Kidney (tissue), 14 donors: ENCODE results near the gene NUFIP1. TPM values are rescaled to one million over a fixed set of nuclear protein-coding genes. Genes with fewer than 3 reads are reported as not detected.

Source experiments
- DNase-seq, 5 donors: peaks; one replicate each; pipeline ENCODE4 v3.0.0-alpha.2; 2013 to 2020
- FAIRE-seq: peaks from 2 replicates; lab custom pipeline; 2012; peaks lifted over from hg19 to GRCh38; lab: Jason Lieb, UNC
- H3K27ac ChIP-seq, 2 donors: one replicate each; pipeline ENCODE4 v1.7.0; 2013; ENCODE audit warnings: low read depth in 2 of 2, low read length in 2 of 2, inconsistent platforms in 1 of 2
- H3K27me3 ChIP-seq: one replicate; pipeline ENCODE4 v1.7.1; 2013; ENCODE audit warnings: low read length, inconsistent platforms; ENCODE audit not compliant: control insufficient read depth, insufficient read depth
- H3K36me3 ChIP-seq, 3 donors: one replicate each; pipeline versions ENCODE4 v1.7.0 to v1.7.1; 2013; ENCODE audit warnings: low read length in 3 of 3, control low read depth in 1 of 3, inconsistent platforms in 1 of 3; ENCODE audit not compliant: insufficient read depth in 3 of 3, control insufficient read depth in 2 of 3
- H3K4me1 ChIP-seq, 3 donors: one replicate each; pipeline versions ENCODE4 v1.7.0 to v1.7.1; 2013; ENCODE audit warnings: low read length in 3 of 3, inconsistent platforms in 1 of 3, low read depth in 1 of 3; ENCODE audit not compliant: control insufficient read depth in 2 of 3, insufficient read depth in 2 of 3
- H3K4me3 ChIP-seq, 3 donors: one replicate each; pipeline versions ENCODE4 v1.7.0 to v1.8.1; 2013; ENCODE audit warnings: low read length in 3 of 3, control low read depth in 1 of 3, inconsistent platforms in 1 of 3
- H3K9ac ChIP-seq, 3 donors: one replicate each; pipeline versions ENCODE4 v1.7.0 to v1.7.1; 2013; ENCODE audit warnings: low read length in 3 of 3, control low read depth in 1 of 3, inconsistent platforms in 1 of 3
- H3K9me3 ChIP-seq, 3 donors: one replicate each; pipeline versions ENCODE4 v1.7.0 to v1.7.1; 2013; ENCODE audit warnings: low read length in 3 of 3, control low read depth in 1 of 3, inconsistent platforms in 1 of 3; ENCODE audit not compliant: control insufficient read depth in 2 of 3, insufficient read depth in 1 of 3
- intact Hi-C: fragments of 100-400 bp; cut with DNase I; formaldehyde crosslinking; loops from one replicate; pipeline ENCODE4 v1.11.1; 2022
- polyA plus RNA-seq: library from polyadenylated mRNA; stranded (reverse); fragments of 350-450 nt; fragmentation: Illumina TruSeq; extraction: RNeasy Lipid Tissue Mini Kit (QIAGEN cat#74804); gene quantifications from one replicate; pipeline ENCODE4 v1.2.3, GENCODE V29; 2014; ENCODE audit warnings: low read depth, low replicate concordance; ENCODE audit not compliant: insufficient read depth
- total RNA-seq: library from RNA; stranded (reverse); fragmentation: NEBNext Ultra II Directional; extraction: Animal tissue kit (Norgen Biotek cat#: 25700); gene quantifications from one replicate; pipeline ENCODE4 v1.2.1, GENCODE V29; 2021
- TF ChIP-seq, protein P1 (sequence below): IDR thresholded peaks from 3 replicates; pipeline ENCODE4 v1.5.1; 2012; ENCODE audit warnings: mild to moderate bottlenecking, moderate library complexity, borderline replicate concordance; ENCODE audit not compliant: insufficient read depth; ENCODE audit errors: extremely low read depth
- donor health status: control.
- donor health status: control.
- donor health status: control.
- donor health status: control.
- donor health status: control.
- donor health status: DM: yes; HTN: yes; CAD: no.
- donor health status: Normal renal cell carcinoma (clear cell type).

Gene NUFIP1
- total and polyA plus RNA-seq, 2 donors from 2014 or later, result 3.4 to 5.5 TPM

DNA sequence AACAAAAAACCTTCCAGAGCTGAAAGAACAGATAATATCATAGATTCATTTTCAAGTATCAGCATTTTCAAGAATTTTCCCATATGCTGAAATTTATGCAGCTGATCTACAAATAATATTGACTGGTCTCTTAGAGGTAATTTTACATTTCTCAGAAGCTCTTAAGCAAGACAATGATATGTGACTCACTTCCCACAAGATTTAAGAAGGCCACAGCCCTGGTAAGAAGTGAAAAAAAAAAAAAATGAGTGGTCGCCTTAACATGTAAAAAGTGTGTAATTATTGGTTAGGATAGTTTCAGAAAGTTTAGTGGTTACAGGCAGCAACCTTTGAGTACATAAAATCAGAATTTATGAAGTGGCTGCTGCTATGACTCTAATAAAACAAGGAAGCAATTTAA is 54.5 kb downstream of the NUFIP1 start:
- TF ChIP-seq, protein P1, sequence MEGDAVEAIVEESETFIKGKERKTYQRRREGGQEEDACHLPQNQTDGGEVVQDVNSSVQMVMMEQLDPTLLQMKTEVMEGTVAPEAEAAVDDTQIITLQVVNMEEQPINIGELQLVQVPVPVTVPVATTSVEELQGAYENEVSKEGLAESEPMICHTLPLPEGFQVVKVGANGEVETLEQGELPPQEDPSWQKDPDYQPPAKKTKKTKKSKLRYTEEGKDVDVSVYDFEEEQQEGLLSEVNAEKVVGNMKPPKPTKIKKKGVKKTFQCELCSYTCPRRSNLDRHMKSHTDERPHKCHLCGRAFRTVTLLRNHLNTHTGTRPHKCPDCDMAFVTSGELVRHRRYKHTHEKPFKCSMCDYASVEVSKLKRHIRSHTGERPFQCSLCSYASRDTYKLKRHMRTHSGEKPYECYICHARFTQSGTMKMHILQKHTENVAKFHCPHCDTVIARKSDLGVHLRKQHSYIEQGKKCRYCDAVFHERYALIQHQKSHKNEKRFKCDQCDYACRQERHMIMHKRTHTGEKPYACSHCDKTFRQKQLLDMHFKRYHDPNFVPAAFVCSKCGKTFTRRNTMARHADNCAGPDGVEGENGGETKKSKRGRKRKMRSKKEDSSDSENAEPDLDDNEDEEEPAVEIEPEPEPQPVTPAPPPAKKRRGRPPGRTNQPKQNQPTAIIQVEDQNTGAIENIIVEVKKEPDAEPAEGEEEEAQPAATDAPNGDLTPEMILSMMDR, result no peak
- FAIRE-seq, result no peak

DNA sequence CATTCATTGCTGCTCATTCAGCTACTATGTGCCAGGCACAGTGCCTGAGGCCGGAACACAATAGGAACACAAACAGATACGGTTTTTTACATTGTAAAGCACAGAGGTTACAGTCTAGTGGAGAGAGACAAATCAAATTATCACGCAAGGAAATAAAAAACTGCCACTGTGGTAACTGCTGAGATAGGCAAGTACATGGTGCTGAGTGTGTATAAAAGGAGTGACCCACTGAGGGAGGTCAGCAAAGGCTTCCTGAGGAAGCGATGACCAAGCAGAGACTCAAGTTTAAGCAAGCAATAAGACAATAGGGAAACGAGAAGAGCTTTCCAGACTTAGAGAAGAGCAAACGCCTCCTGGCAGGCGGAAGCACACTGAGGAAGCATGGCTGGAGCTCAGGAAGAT is 56.4 kb downstream of the NUFIP1 start:
- TF ChIP-seq, protein P1, result no peak
- intact Hi-C loops, result no loop called here

More for the DNA sequence above, 54.5 kb downstream of the NUFIP1 start:
- Histone ChIP-seq H3K4me1 (peaks cover 0 to 11% (median 8%) of the 10 kb centered on the region in 3 donors), H3K4me3 (no peak overlapping the region), H3K27ac (no peak overlapping the region), H3K27me3 (no peaks in the 10 kb centered on the region), H3K36me3 (no peaks in the 10 kb centered on the region), H3K9ac (no peak overlapping the region), H3K9me3 (no peaks in the 10 kb centered on the region)
- intact Hi-C loops, result no loop called here
- no peak for DNase-seq

DNA sequence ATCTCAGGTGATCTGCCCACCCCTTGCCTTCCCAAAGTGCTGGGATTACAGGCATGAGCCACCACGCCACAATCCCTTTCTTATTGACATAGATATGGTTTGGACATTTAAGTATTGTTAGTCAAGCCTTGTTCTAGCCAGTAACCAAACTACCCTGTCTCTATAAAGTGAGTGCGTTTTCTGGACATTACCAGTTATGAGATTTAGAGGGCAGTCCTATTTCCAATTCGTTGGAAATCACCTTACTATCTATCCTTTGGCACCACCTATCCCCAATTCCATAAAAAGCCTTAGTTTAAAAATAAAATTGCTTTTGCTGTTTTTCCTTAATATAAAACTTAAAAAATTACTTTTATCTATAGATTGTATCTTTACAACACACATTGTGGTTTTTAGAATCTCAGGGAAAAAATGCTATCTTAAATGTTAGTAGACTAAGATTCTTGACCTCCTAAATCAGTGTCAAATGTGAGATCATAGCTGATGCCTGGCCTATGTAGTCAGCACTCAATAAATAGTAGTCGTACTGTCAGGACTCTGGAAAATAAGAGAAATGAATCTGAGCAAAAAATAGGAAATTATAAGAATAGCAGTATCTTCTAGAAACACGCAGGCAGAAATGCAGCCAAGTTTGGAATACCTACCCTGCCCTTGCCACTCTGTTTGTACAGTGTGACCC is 57.0 kb downstream of the NUFIP1 start:
- Histone ChIP-seq H3K27ac (peak overlapping the region; percentile 45 to 76), H3K27me3 (no peaks in the 10 kb centered on the region), H3K9me3 (no peaks in the 10 kb centered on the region), H3K4me3 (no peak overlapping the region), H3K9ac (no peak overlapping the region), H3K36me3 (no peaks in the 10 kb centered on the region), H3K4me1 (peaks cover 0 to 11% (median 8%) of the 10 kb centered on the region in 3 donors)
- DNase-seq (no peak), FAIRE-seq (peak; percentile 23)
- TF ChIP-seq, protein P1, result no peak
- intact Hi-C loops, result no loop called here

More for the DNA sequence above, 56.4 kb downstream of the NUFIP1 start:
- Histone ChIP-seq H3K27ac (peak overlapping the region; percentile 56 to 75), H3K9me3 (no peaks in the 10 kb centered on the region), H3K36me3 (no peaks in the 10 kb centered on the region), H3K4me1 (peaks cover 0 to 11% (median 8%) of the 10 kb centered on the region in 3 donors), H3K9ac (no peak overlapping the region), H3K27me3 (no peaks in the 10 kb centered on the region), H3K4me3 (no peak overlapping the region)
- DNase-seq (peak in 2 of 5 donors; percentile 19 to 67), FAIRE-seq (peak; percentile 63)
